Skeletal muscle satellite cell (primary cell): Measurements from ENCODE around the gene DDX10. TPM values are rescaled to one million over a fixed set of nuclear protein-coding genes. Genes with fewer than 3 reads are reported as not detected.

Experiments
- H3K27me3 ChIP-seq: 2 replicates; pipeline ENCODE4 v1.7.0; 2013; ENCODE audit warnings: low read length; ENCODE audit not compliant: control insufficient read depth, insufficient read depth
- H3K36me3 ChIP-seq: 2 replicates; pipeline ENCODE4 v1.7.0; 2013; ENCODE audit warnings: mild to moderate bottlenecking, control low read depth, low read length; ENCODE audit not compliant: insufficient read depth
- H3K4me1 ChIP-seq: 2 replicates; pipeline ENCODE4 v1.7.0; 2013; ENCODE audit warnings: low read length; ENCODE audit not compliant: control insufficient read depth, insufficient read depth
- H3K4me2 ChIP-seq: 2 replicates; pipeline ENCODE4 v1.7.0; 2013; ENCODE audit warnings: mild to moderate bottlenecking, low read length
- H3K4me3 ChIP-seq: 2 replicates; pipeline ENCODE4 v1.7.0; 2013; ENCODE audit warnings: low read length
- H3K9ac ChIP-seq: 2 replicates; pipeline ENCODE4 v1.7.0; 2013; ENCODE audit warnings: mild to moderate bottlenecking, low read depth, low read length, moderate library complexity
- H3K9me3 ChIP-seq: replicated peaks from 2 replicates; pipeline ENCODE4 v1.7.0; 2013; ENCODE audit warnings: mild to moderate bottlenecking, control low read depth, low read length
- total RNA-seq: library from RNA; depleted of rRNA; stranded (reverse); fragments of >200 nt; gene quantifications from 2 replicates; pipeline ENCODE4 v1.2.3, GENCODE V29; 2012; rRNA removed

Gene DDX10
- 22.1 and 40.3 TPM in 2 replicates for total RNA-seq

DNA sequence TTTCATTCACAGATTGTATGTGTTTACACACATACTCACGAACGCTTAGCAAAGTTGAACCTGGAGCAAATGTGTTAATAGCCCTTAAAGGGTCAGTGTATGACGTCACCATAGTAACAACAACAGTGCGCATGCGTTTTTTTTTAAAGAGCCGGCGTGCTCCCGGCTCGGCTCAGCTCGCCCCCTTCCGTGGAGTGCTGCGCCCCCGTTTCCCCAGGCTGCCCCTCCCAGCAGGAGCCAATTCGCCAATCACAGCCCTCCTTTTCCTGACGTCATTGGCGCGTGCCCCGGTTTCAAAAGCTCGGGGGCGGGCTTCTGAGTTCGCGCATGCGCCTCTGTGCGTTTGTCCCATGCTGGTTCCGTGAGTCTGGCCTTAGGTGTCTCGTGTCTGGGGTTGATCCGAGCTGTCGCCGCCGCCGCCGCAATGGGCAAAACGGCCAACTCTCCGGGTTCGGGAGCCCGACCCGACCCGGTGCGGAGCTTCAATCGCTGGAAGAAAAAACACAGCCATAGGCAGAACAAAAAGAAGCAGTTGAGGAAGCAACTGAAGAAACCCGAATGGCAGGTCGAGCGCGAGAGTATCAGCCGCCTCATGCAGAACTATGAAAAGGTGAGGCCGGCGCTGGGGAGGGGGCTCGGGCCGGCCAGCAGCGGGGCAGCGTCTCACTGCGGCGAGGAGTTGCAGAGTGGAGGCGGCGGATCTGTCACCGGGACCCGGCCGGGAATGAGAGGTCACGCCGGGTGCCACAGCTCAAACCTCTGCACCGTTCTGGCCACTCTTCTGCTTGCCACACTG lies at the start of gene DDX10:
DDX10 (plus strand) TSS at position 340 of the 796 bp plus-strand sequence; CDS start at position 425, 85 bp downstream.
- Histone ChIP-seq H3K4me3 (peak within 1 kb of the TSS; percentile 90), H3K9ac (peak within 1 kb of the TSS; percentile 89), H3K4me2 (peak within 1 kb of the TSS; percentile 83), H3K9me3 (no peaks in the 10 kb centered on the region), H3K4me1 (peaks cover 19% of the 10 kb centered on the region), H3K27me3 (no peaks in the 10 kb centered on the region), H3K36me3 (no peaks in the 10 kb centered on the region)

DNA sequence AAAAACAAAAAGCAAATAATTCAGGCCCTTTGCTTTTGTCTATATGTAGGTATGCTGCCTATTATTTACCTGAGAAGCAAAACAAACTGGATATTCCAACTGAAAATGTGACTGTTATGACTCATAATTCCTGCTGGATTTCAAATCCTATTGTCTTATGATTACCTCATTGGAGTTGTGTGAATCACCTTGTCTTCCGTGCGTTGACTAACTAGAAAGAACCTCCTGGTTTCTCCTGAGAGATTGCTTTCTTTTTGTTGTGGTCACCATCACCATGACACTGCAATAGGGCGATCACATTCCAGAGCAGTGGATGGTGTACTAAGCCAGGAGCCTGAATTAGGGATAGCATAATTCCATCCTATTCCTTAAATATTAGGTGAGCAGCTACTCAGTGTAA lies 48.3 kb upstream of the DDX10 start:
- peaks cover 5% of the 10 kb centered on the region for H3K4me1 ChIP-seq
- H3K9ac ChIP-seq: no peak overlapping the region
- H3K9me3 ChIP-seq: no peaks in the 10 kb centered on the region
- H3K27me3 ChIP-seq: no peaks in the 10 kb centered on the region
- no peaks in the 10 kb centered on the region for H3K36me3 ChIP-seq
- no peak overlapping the region for H3K4me2 ChIP-seq
- no peak overlapping the region for H3K4me3 ChIP-seq

DNA sequence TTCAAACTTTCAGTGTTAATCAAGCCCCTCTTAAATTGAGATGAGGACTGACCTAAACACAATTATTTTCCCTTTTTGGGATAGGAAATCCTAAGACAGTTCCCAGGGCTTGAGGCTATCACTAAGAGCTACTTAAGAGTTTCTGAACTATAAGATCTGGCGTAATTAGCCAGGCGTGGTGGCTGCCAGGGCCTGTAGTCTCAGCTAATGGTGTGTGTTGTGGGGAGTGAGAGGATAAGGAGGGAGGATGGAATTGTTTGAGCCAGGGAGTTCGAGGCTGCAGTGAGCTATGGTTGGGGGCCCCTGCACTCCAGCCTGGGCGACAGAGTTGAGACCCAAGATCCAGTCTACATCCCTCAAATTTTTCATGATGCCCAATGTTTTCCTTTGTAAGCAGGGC lies 47.8 kb upstream of the DDX10 start:
- no peak overlapping the region for H3K9ac ChIP-seq
- no peak overlapping the region for H3K4me2 ChIP-seq
- H3K4me1 ChIP-seq: peaks cover 5% of the 10 kb centered on the region
- H3K27me3 ChIP-seq: no peaks in the 10 kb centered on the region
- H3K36me3 ChIP-seq: no peaks in the 10 kb centered on the region
- no peak overlapping the region for H3K4me3 ChIP-seq
- no peaks in the 10 kb centered on the region for H3K9me3 ChIP-seq

DNA sequence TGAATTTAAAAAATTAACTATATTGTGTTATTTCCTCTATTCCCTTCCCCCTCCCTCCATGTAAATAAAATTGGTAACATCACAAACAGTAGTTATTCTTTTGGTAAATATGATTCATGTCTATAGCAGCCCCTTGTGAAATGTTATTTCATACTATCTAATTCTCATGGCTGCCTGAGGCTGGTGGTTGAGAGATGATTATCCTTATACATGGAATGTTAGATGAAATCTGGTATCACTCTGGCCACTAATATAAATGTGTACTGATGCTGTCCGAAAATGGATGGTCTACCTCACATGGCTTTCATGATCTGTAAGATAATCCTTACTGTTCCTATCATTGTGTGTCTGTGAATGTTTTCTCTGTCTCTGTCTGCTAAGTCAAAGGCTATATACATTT lies 46.3 kb upstream of the DDX10 start:
- Histone ChIP-seq H3K9me3 (no peaks in the 10 kb centered on the region), H3K36me3 (no peaks in the 10 kb centered on the region), H3K9ac (no peak overlapping the region), H3K4me2 (no peak overlapping the region), H3K4me1 (peaks cover 5% of the 10 kb centered on the region), H3K27me3 (no peaks in the 10 kb centered on the region), H3K4me3 (no peak overlapping the region)

DNA sequence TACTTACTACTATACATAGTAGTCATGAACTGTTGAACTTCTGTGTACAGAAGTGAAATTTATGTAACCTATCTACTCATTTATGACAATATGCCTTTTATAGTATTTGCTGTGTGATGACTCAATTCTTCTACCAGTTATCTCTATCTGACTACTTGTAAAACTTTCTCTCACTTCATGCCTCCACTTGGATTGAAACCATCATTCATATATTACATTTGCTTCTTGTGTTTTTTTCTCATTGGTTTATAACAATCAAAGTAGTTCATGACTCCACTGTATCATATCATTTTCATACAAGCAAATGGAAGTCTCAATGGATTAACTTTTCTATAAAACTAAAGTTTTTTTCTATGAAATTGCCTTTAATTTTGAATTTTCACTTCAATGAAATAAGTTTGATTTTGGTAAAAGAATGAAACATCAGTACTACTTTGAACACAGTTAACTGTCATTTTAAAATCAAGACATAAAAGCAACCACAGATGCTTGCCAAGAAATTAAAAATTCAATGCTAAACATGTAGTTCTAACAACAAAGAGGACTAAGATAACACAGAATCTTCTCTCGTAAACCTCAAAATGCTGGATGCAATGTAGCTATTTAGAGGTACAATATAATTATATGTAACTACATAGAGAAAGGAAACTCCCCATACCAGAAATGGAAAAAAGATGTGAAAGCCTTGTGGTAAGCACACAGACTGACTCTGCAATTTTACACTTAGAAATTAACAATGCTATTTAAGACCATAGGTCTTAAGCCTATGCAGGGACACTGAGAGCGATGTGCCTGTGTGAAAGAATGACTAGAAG lies 43.7 kb upstream of the DDX10 start:
- no peaks in the 10 kb centered on the region for H3K9me3 ChIP-seq
- no peak overlapping the region for H3K9ac ChIP-seq
- H3K36me3 ChIP-seq: no peaks in the 10 kb centered on the region
- no peaks in the 10 kb centered on the region for H3K27me3 ChIP-seq
- no peak overlapping the region for H3K4me2 ChIP-seq
- H3K4me3 ChIP-seq: no peak overlapping the region
- H3K4me1 ChIP-seq: peaks cover 5% of the 10 kb centered on the region

DNA sequence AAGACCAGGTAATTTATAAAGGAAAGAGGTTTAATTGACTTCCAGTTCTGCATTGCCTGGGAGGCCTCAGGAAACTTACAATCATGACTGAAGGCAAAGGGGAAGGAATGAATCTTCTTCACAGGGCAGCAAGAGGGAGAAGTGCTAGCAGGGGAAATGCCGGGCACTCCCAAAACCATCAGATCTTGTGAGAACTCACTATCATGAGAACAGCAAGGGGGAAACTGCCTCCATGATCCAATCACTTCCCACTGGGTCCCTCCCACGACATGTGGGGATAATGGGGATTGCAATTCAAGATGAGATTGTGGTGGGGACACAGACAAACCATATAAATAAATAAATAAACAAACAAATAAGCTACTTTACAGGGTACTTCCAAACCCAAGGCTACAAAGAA lies 42.5 kb upstream of the DDX10 start:
- no peaks in the 10 kb centered on the region for H3K36me3 ChIP-seq
- no peak overlapping the region for H3K4me2 ChIP-seq
- H3K4me1 ChIP-seq: no peaks in the 10 kb centered on the region
- no peak overlapping the region for H3K4me3 ChIP-seq
- H3K27me3 ChIP-seq: no peaks in the 10 kb centered on the region
- no peaks in the 10 kb centered on the region for H3K9me3 ChIP-seq
- no peak overlapping the region for H3K9ac ChIP-seq

DNA sequence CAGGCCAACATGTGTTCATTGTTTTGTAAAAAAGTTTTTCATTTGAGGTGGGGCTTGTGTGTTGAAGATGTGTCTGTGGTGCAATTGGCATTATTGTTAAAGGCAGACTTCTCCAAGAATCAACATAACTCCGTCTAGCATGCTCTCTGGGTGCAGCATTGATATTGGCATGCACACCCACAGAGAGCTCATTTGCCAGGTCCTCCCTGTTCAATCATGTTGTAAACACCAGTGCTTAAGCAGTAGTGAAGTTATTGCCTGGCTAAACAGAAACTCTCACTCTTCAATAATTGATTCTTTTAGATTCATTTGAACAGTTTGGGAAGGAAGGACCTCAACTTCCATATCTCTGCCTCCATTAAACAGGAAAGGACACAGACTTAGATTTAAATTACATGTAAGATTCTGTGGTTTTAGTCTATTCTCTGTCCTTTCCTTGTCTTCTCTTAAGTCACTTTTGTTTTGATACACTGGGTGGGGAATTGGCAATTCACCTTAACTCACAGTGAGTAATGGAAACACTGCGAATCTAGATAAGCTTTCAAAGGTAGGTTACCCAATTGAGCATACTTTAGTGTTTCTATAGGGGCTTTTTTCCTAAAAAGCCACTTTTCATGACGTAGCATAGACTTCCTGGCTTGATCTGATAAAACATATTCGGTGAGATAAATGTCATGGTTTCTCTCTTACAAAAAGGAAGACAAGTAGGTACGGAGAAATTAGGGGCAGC lies 40.5 kb upstream of the DDX10 start:
- Histone ChIP-seq H3K9ac (no peak overlapping the region), H3K4me1 (no peaks in the 10 kb centered on the region), H3K9me3 (peaks cover 4% of the 10 kb centered on the region), H3K4me3 (no peak overlapping the region), H3K4me2 (no peak overlapping the region), H3K36me3 (no peaks in the 10 kb centered on the region), H3K27me3 (no peaks in the 10 kb centered on the region)

DNA sequence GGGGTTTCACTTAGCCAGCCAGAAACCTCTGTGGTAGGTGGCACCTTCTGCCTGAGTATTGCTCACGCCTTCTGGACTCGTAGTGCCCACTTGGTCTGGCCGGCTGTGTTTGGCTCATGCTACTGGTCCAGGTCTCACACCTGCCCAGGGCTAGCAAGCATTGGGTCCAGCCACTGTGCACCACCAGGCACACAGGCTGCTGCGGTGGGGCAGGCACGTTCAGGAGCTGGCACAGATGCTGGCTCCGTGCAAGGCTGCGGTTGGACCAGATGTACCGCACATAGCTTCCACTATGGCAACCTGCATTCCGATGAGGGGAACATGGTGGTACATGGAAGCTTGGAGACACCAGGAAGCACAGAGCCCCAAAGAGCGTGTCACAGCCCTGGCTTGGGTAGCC lies 36.5 kb upstream of the DDX10 start:
- H3K4me3 ChIP-seq: no peak overlapping the region
- H3K4me2 ChIP-seq: no peak overlapping the region
- peaks cover 3% of the 10 kb centered on the region for H3K4me1 ChIP-seq
- H3K9ac ChIP-seq: no peak overlapping the region
- H3K36me3 ChIP-seq: no peaks in the 10 kb centered on the region
- H3K27me3 ChIP-seq: no peaks in the 10 kb centered on the region
- H3K9me3 ChIP-seq: peaks cover 4% of the 10 kb centered on the region

DNA sequence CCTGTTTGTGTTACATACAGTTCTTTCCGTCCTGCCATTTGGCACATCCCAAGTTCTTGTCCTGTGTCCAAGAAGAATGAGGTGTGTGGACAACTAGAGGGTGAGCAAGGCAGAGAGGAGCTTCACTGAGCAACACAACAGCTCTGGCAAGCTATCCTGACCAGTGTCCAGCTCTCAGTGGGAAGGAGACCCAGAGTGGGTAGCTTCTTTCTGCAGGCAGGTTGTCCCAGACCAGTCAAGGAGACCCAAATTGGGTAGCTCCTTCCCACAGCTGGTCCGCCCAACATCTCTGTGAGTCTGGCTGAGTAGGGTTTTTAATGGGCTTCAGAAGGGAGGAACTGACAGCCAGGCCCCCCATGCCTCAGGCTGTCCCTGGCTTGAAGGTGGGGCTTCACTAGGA lies 36.1 kb upstream of the DDX10 start:
- Histone ChIP-seq H3K9me3 (peaks cover 4% of the 10 kb centered on the region), H3K4me2 (no peak overlapping the region)

DNA sequence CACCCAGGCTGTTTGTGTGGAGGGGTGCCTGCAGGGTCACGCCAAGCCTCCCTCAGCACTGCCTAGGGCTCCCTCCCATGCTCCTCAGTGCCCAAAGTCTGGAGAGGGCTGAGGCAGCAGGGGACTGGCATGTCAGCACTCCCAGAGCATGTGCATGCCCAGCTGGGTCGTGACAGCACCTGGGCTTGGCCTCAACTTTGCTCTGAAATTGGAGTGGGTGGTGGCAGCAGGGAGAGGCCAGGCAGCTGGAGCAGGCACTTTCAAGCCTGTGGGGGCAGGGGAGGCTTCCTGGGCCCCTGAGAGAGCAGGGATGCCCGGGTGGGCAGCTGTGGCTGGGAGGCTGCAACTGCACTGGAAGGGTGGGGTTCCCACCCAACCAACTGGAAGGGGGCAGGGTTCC lies 35.6 kb upstream of the DDX10 start:
- H3K9ac ChIP-seq: no peak overlapping the region
- no peaks in the 10 kb centered on the region for H3K36me3 ChIP-seq
- H3K4me3 ChIP-seq: no peak overlapping the region
- peaks cover 3% of the 10 kb centered on the region for H3K4me1 ChIP-seq
- H3K4me2 ChIP-seq: no peak overlapping the region
- peaks cover 4% of the 10 kb centered on the region for H3K9me3 ChIP-seq
- no peaks in the 10 kb centered on the region for H3K27me3 ChIP-seq

More for the DNA sequence above, 36.1 kb upstream of the DDX10 start:
- Histone ChIP-seq H3K4me1 (peaks cover 3% of the 10 kb centered on the region), H3K36me3 (no peaks in the 10 kb centered on the region), H3K4me3 (no peak overlapping the region), H3K9ac (no peak overlapping the region), H3K27me3 (no peaks in the 10 kb centered on the region)

DNA sequence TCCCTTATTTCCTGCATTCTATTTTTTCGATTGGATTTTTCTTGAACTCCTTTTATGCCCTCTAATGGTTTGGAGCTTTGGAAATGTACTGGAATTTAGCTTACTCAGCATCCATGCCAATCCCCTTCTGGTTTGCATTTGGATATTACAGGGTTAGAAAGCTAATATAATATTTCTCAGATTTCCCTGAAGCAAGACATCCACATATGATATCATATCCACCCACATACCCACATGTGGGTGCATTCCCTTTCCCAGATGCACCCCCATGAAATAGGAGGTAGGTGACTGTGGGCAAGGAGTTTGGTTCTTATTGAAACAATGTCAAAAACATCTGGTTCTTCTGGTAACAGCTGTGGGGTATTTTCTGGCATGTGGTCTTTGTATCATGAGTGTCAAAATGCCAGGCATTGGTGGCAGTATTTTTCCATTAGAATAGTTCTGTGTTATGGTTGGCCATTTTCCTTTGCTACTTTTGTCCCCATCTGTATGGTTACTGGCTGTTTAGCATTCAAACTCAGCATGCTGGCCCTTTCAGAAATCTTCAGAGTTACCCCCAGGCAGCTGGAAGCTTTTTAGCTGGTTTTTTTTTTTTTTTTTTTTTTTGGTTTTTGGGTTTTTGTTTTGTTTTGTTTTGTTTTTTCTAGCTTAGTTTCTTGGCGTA lies 32.7 kb upstream of the DDX10 start:
- H3K4me3 ChIP-seq: no peak overlapping the region
- no peak overlapping the region for H3K9ac ChIP-seq
- no peaks in the 10 kb centered on the region for H3K27me3 ChIP-seq
- peaks cover 4% of the 10 kb centered on the region for H3K9me3 ChIP-seq
- H3K36me3 ChIP-seq: no peaks in the 10 kb centered on the region
- peaks cover 3% of the 10 kb centered on the region for H3K4me1 ChIP-seq
- no peak overlapping the region for H3K4me2 ChIP-seq
